GM12891 (cell line): Measurements from ENCODE around the gene RAB34.

Source experiments
- POLR2A ChIP-seq: IDR thresholded peaks from 2 replicates; pipeline ENCODE4 v1.6.1; 2011; ENCODE audit warnings: low read depth, low read length, control low read depth
- POLR2AphosphoS5 ChIP-seq: IDR thresholded peaks from 2 replicates; pipeline ENCODE4 v1.6.1; 2011; ENCODE audit warnings: low read depth, low read length, control low read depth

DNA sequence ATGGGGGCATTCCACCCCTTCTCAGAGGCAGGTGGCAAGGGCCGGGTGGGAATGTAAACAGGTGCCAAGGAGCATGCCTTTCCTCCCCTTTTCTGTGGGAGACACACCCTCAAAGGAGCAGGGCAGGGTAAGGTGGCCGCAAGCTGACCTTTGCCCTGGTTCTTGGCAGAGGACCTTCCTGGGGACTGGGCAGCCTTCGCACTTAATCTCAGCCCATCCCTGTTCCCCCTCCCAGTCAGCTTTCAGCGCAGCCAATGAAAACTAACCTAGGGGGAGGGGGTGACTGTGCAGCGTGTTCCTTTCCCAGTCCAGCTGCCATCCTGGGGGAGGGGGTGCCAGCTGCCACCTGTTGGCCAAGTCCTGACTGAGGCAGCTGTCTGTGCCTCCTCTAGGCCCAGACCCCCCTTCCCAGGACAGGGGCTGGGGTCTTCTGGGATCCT, 29.0 kb upstream of the RAB34 start:
- TF ChIP-seq POLR2AphosphoS5 (no peak), POLR2A (no peak)
